Amniotic epithelial cell (primary cell): ENCODE measurements around the gene ADGRG2.

Experiments
- DNase-seq: peaks from one replicate; pipeline ENCODE4 v3.0.0-alpha.2; 2010; ENCODE audit warnings: low read depth

The ADGRG2 gene

GRCh38 chrX:19121898-19122640, at the start of gene ADGRG2:
TSS of gene ADGRG2 (minus strand) at chrX:19122468. CDS start at chrX:19068834, 53,634 bp downstream.
- peak; percentile 2 for DNase-seq

GRCh38 chrX:19168609-19169008, 46.3 kb upstream of the ADGRG2 start:
- DNase-seq: no peak

- DNase-seq: no peak
These were observed 40.6 kb upstream of the ADGRG2 start for GRCh38 chrX:19162851-19163250.

- no peak for DNase-seq
These were observed 33.9 kb upstream of the ADGRG2 start for GRCh38 chrX:19156186-19156585.

- DNase-seq: no peak
These were observed 30.5 kb upstream of the ADGRG2 start for GRCh38 chrX:19152762-19153161.

GRCh38 chrX:19137067-19137466, 14.8 kb upstream of the ADGRG2 start:
- no peak for DNase-seq

- no peak for DNase-seq
These were observed 11.5 kb upstream of the ADGRG2 start for GRCh38 chrX:19133784-19134183.

GRCh38 chrX:19133231-19133630, 11.0 kb upstream of the ADGRG2 start:
- no peak for DNase-seq

- no peak for DNase-seq
These were observed 8.4 kb upstream of the ADGRG2 start for GRCh38 chrX:19130628-19131027.

- DNase-seq: no peak
These were observed 7.4 kb upstream of the ADGRG2 start for GRCh38 chrX:19129694-19130093.

- DNase-seq: peak; percentile 64
These were observed 5.4 kb upstream of the ADGRG2 start for GRCh38 chrX:19127649-19128168.

GRCh38 chrX:19122641-19123009, 357 bp upstream of the ADGRG2 start:
- no peak for DNase-seq

- no peak for DNase-seq
These were observed 802 bp downstream of the ADGRG2 start for GRCh38 chrX:19121466-19121865.

- DNase-seq: no peak
These were observed 11.6 kb downstream of the ADGRG2 start for GRCh38 chrX:19110642-19111041.

- no peak for DNase-seq
These were observed 15.2 kb downstream of the ADGRG2 start for GRCh38 chrX:19107035-19107434.

- no peak for DNase-seq
These were observed 21.7 kb downstream of the ADGRG2 start for GRCh38 chrX:19100586-19100985.

GRCh38 chrX:19097553-19098283, 24.6 kb downstream of the ADGRG2 start:
- no peak for DNase-seq

- peak; percentile 0 for DNase-seq
These were observed 25.7 kb downstream of the ADGRG2 start for GRCh38 chrX:19096586-19096985.

GRCh38 chrX:19094654-19095053, 27.6 kb downstream of the ADGRG2 start:
- no peak for DNase-seq

- no peak for DNase-seq
These were observed 30.7 kb downstream of the ADGRG2 start for GRCh38 chrX:19091596-19091995.

GRCh38 chrX:19089555-19090040, 32.7 kb downstream of the ADGRG2 start:
- no peak for DNase-seq

- no peak for DNase-seq
These were observed 36.0 kb downstream of the ADGRG2 start for GRCh38 chrX:19086102-19086772.

- DNase-seq: no peak
These were observed 36.6 kb downstream of the ADGRG2 start for GRCh38 chrX:19085666-19086065.
